ENCODE results near the gene GNE. TPM values are rescaled to one million over a fixed set of nuclear protein-coding genes. Genes with fewer than 3 reads are reported as not detected.

Gene GNE
- total RNA-seq, 1 donor from 2014 or later: 14.6 TPM

- no peaks in the 10 kb centered on the region for H3K27me3 ChIP-seq (ENCODE audit: low read depth)
- no peak for TF ChIP-seq CTCF (IDR thresholded peaks at IDR 0.05)
- H3K36me3 ChIP-seq: peaks cover 65% of the 10 kb centered on the region
- no peaks in the 10 kb centered on the region for H3K9me3 ChIP-seq
- no peak for DNase-seq
- intact Hi-C loops (cut with DNase I): no loop called here
- H3K27ac ChIP-seq: no peak overlapping the region
- no peaks in the 10 kb centered on the region for H3K4me1 ChIP-seq
- no peak overlapping the region for H3K4me3 ChIP-seq
- ATAC-seq: no peak
Measured at GRCh38 chr9:36237230-36237629, 21.0 kb downstream of the GNE start.

- peaks cover 98% of the 10 kb centered on the region for H3K36me3 ChIP-seq
- H3K9me3 ChIP-seq: peaks cover 4% of the 10 kb centered on the region
- ATAC-seq (no peak), DNase-seq (no peak)
- H3K4me3 ChIP-seq: no peak overlapping the region
- H3K4me1 ChIP-seq: peaks cover 9% of the 10 kb centered on the region
- no peak overlapping the region for H3K27ac ChIP-seq
- no peak for TF ChIP-seq CTCF (IDR thresholded peaks at IDR 0.05)
- intact Hi-C loops (cut with DNase I): no loop called here
- H3K27me3 ChIP-seq (ENCODE audit: low read depth): no peaks in the 10 kb centered on the region
Measured at GRCh38 chr9:36222449-36222848, 35.8 kb downstream of the GNE start.

- H3K27ac ChIP-seq: no peak overlapping the region
- ATAC-seq: no peak
- peaks cover 9% of the 10 kb centered on the region for H3K4me1 ChIP-seq
- no peak for TF ChIP-seq CTCF (IDR thresholded peaks at IDR 0.05)
- no peak overlapping the region for H3K4me3 ChIP-seq
- intact Hi-C loops (cut with DNase I): no loop called here
- DNase-seq: no peak
- peaks cover 4% of the 10 kb centered on the region for H3K9me3 ChIP-seq
- peaks cover 98% of the 10 kb centered on the region for H3K36me3 ChIP-seq
- no peaks in the 10 kb centered on the region for H3K27me3 ChIP-seq (ENCODE audit: low read depth)
Measured at GRCh38 chr9:36221667-36222066, 36.6 kb downstream of the GNE start.

- peak in 1 of 2 donors; percentile 24 for ATAC-seq
- H3K36me3 ChIP-seq: peaks cover 88% of the 10 kb centered on the region
- H3K27me3 ChIP-seq (ENCODE audit: low read depth): no peaks in the 10 kb centered on the region
- TF ChIP-seq CTCF (IDR thresholded peaks at IDR 0.05): no peak
- no peak for DNase-seq
- intact Hi-C loops (cut with DNase I): no loop called here
- H3K4me3 ChIP-seq: no peak overlapping the region
- H3K27ac ChIP-seq: no peak overlapping the region
- H3K9me3 ChIP-seq: peaks cover 4% of the 10 kb centered on the region
- H3K4me1 ChIP-seq: peaks cover 19% of the 10 kb centered on the region
Measured at GRCh38 chr9:36218411-36218901, 39.8 kb downstream of the GNE start.

GRCh38 chr9:36218011-36218410 lies 40.2 kb downstream of the GNE start:
- Histone ChIP-seq H3K4me1 (peaks cover 19% of the 10 kb centered on the region), H3K36me3 (peaks cover 88% of the 10 kb centered on the region)
- intact Hi-C loops (cut with DNase I): no loop called here

More at GRCh38 chr9:36218011-36218410, 40.2 kb downstream of the GNE start:
- DNase-seq (no peak), ATAC-seq (no peak)
- Histone ChIP-seq H3K27ac (no peak overlapping the region), H3K4me3 (no peak overlapping the region), H3K27me3 (ENCODE audit: low read depth) (no peaks in the 10 kb centered on the region), H3K9me3 (peaks cover 4% of the 10 kb centered on the region)
- TF ChIP-seq CTCF (IDR thresholded peaks at IDR 0.05): no peak
